Measurements from ENCODE around the gene IKZF3. TPM values are rescaled to one million over a fixed set of nuclear protein-coding genes. Genes with fewer than 3 reads are reported as not detected.

Gene IKZF3
- total RNA-seq, 1 experiment from 2014 or later = 0.22 TPM

DNA sequence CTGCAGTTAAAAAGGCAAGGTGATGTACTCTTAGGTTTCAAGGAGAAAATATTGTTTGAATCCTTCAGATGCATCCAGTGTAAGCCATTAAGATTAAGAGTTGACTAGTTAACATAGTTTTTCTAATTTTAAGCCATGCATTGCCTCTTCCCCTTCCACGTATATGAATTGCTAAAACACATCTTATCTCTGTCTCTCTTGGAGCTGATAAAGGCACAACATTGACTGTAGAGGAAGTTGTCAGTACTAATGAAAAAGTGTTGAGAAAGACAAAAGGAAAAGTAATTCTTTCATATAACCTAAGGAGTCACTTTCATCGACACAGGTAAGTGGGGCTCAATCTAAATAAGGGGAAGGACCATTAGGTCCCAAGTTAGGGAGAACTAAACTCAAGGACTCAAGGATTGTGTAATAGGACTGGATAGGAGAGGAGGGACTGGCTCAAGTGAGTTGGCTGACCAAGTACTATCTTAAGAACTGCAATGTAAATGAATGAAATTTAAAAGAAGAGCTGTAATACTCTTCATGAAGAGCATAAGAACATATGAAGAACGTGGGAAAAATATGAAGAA is 70.7 kb downstream of the IKZF3 start:
- Mint-ChIP-seq H3K27ac (no peak overlapping the region), H3K4me3 (no peak overlapping the region), H3K27me3 (ENCODE audit: low read depth) (no peaks in the 10 kb centered on the region), H3K9me3 (no peaks in the 10 kb centered on the region), H3K4me1 (peaks cover 5 to 12% of the 10 kb centered on the region in 2 experiments; a peak in 2 of 4 replicates), H3K36me3 (ENCODE audit: insufficient read depth in 1 of 3, low read depth in 3 of 3) (no peaks in the 10 kb centered on the region)
- TF ChIP-seq CTCF (conservative IDR thresholded peaks at IDR 0.05) = no peak
- H4K5ac ChIP-seq (ENCODE audit: insufficient read length, low read depth, low read length) = no peak overlapping the region
- H3K27ac ChIP-seq (ENCODE audit: insufficient read length, low read depth, low read length) = no peak overlapping the region
- no peak overlapping the region for H2BK20ac ChIP-seq (ENCODE audit: low read depth, low read length, poor library complexity, severe bottlenecking)
- no peaks in the 10 kb centered on the region; the same call in 1 of the 2 replicates for H3K79me2 ChIP-seq (ENCODE audit: insufficient read depth, low read length)
- H3K14ac ChIP-seq (ENCODE audit: insufficient read depth, low read length) = no peak overlapping the region
- H3K23me2 ChIP-seq (ENCODE audit: insufficient read length, low read depth, low read length, poor library complexity, severe bottlenecking) = no peaks in the 10 kb centered on the region
- no peaks in the 10 kb centered on the region for H3K79me1 ChIP-seq (ENCODE audit: insufficient read depth, low read depth, low read length, poor library complexity, severe bottlenecking)
- H3T11ph ChIP-seq (ENCODE audit: low read length) = no peak overlapping the region
- no peaks in the 10 kb centered on the region for H3K27me3 ChIP-seq (ENCODE audit: insufficient read depth, low read length)
- H2BK12ac ChIP-seq (ENCODE audit: insufficient read length, low read depth, low read length) = no peak overlapping the region
- H4K20me1 ChIP-seq (ENCODE audit: control insufficient read depth, insufficient read depth, insufficient read length) = no peaks in the 10 kb centered on the region
- H3K23ac ChIP-seq (ENCODE audit: insufficient read length, low read depth, low read length) = no peak overlapping the region
- no peak overlapping the region for H3K18ac ChIP-seq (ENCODE audit: insufficient read length, low read depth, low read length)
- no peak overlapping the region for H2BK15ac ChIP-seq (ENCODE audit: low read depth, low read length)
- no peak overlapping the region for H4K8ac ChIP-seq (replicated peaks; ENCODE audit: insufficient read length, low read depth, low read length)
- no peak overlapping the region for H4K91ac ChIP-seq (ENCODE audit: insufficient read length, low read depth, low read length)
- no peak overlapping the region for H2BK120ac ChIP-seq (ENCODE audit: low read depth, low read length, poor library complexity, severe bottlenecking)
- no peaks in the 10 kb centered on the region for H3K9me3 ChIP-seq (ENCODE audit: control insufficient read depth, low read depth, low read length)
- H3K4ac ChIP-seq (ENCODE audit: low read depth, low read length) = no peak overlapping the region
- no peak overlapping the region for H3K9ac ChIP-seq (ENCODE audit: extremely low read depth, insufficient read length, low read length)
- no peak for DNase-seq
- H2AFZ ChIP-seq (ENCODE audit: low read length) = no peak overlapping the region
- no CpG with 5 or more reads among the region's 3 CpGs for WGBS (ENCODE audit: extremely low coverage, insufficient read length, low lambda C conversion rate)
- no peak overlapping the region for H2BK5ac ChIP-seq (ENCODE audit: insufficient read length, low read length)
- no peak overlapping the region for H3K4me2 ChIP-seq (ENCODE audit: insufficient read depth, insufficient read length, low read length)
- no peaks in the 10 kb centered on the region for H3K4me1 ChIP-seq (ENCODE audit: insufficient read depth, low read length)
- no peak overlapping the region for H3K56ac ChIP-seq (ENCODE audit: insufficient read length, low read depth, low read length)
- H2AK5ac ChIP-seq (ENCODE audit: insufficient read length, low read length) = no peak overlapping the region

All from H9 (cell line).